Measurements from ENCODE around the gene PREB. TPM values are rescaled to one million over a fixed set of nuclear protein-coding genes. Genes with fewer than 3 reads are reported as not detected.

PREB gene
- polyA plus RNA-seq, 3 donors, result 70.0 to 78.2 (median 71.7) TPM

- Histone ChIP-seq H3K4me3 (replicated peaks in 1 of 3; ENCODE audit: low read depth in 2 of 3, low read length in 3 of 3) (no peak overlapping the region), H3K4me2 (replicated peaks; ENCODE audit: extremely low read depth, low read length, poor library complexity, severe bottlenecking) (no peak overlapping the region), H4K20me1 (ENCODE audit: insufficient read depth, low read length) (no peaks in the 10 kb centered on the region), H3K9ac (ENCODE audit: insufficient read depth, low read length, poor library complexity, severe bottlenecking) (no peak overlapping the region), H3K9me3 (replicated peaks in 1 of 2; ENCODE audit: control insufficient read depth in 1 of 2, insufficient read depth in 1 of 2, low read length in 2 of 2) (no peaks in the 10 kb centered on the region), H2AFZ (ENCODE audit: insufficient read depth, low read depth, low read length, poor library complexity, severe bottlenecking) (no peak overlapping the region), H3K4me1 (ENCODE audit: control insufficient read depth in 1 of 2, insufficient read depth in 2 of 2, low read length in 2 of 2) (peaks cover 4 to 5% of the 10 kb centered on the region in 2 donors), H3K79me2 (ENCODE audit: insufficient read depth, low read length) (no peaks in the 10 kb centered on the region), H3K27me3 (ENCODE audit: control insufficient read depth in 2 of 2, insufficient read depth in 2 of 2, low read length in 2 of 2) (no peaks in the 10 kb centered on the region), H3K36me3 (replicated peaks in 1 of 2; ENCODE audit: control insufficient read depth in 1 of 2, insufficient read depth in 2 of 2, low read length in 2 of 2) (no peaks in the 10 kb centered on the region), H3K27ac (ENCODE audit: low read depth in 1 of 2, low read length in 2 of 2) (no peak overlapping the region)
- H3K36me3 Mint-ChIP-seq, result no peaks in the 10 kb centered on the region
- no peak overlapping the region for H3K4me3 Mint-ChIP-seq
- intact Hi-C loops (cut with micrococcal nuclease), result loop anchor here in 1 of 2 donors (5.0 kb wide), 1 partner anchor 65 kb away; no protein-coding TSS in a partner anchor
- TF ChIP-seq, protein P1, sequence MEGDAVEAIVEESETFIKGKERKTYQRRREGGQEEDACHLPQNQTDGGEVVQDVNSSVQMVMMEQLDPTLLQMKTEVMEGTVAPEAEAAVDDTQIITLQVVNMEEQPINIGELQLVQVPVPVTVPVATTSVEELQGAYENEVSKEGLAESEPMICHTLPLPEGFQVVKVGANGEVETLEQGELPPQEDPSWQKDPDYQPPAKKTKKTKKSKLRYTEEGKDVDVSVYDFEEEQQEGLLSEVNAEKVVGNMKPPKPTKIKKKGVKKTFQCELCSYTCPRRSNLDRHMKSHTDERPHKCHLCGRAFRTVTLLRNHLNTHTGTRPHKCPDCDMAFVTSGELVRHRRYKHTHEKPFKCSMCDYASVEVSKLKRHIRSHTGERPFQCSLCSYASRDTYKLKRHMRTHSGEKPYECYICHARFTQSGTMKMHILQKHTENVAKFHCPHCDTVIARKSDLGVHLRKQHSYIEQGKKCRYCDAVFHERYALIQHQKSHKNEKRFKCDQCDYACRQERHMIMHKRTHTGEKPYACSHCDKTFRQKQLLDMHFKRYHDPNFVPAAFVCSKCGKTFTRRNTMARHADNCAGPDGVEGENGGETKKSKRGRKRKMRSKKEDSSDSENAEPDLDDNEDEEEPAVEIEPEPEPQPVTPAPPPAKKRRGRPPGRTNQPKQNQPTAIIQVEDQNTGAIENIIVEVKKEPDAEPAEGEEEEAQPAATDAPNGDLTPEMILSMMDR (IDR thresholded peaks at IDR 0.05), result no peak
- H3K4me1 Mint-ChIP-seq, result peaks cover 2% of the 10 kb centered on the region
- DNase-seq, result no peak
- peaks cover 0 to 6% (median 2%) of the 10 kb centered on the region in 3 donors for H3K27me3 Mint-ChIP-seq (ENCODE audit: low read depth in 3 of 3)
- 100% methylated on average over 2 of the region's 5 CpGs for WGBS (ENCODE audit: insufficient coverage)
- H3K27ac Mint-ChIP-seq, result no peak overlapping the region
- H3K9me3 Mint-ChIP-seq, result no peaks in the 10 kb centered on the region
These were observed 32.1 kb downstream of the PREB start for GRCh38 chr2:27102329-27102728.

- Histone ChIP-seq H3K4me1 (ENCODE audit: control insufficient read depth in 1 of 2, insufficient read depth in 2 of 2, low read length in 2 of 2) (peaks cover 23 to 24% of the 10 kb centered on the region in 2 donors), H3K27me3 (ENCODE audit: control insufficient read depth in 2 of 2, insufficient read depth in 2 of 2, low read length in 2 of 2) (no peaks in the 10 kb centered on the region), H3K9ac (ENCODE audit: insufficient read depth, low read length, poor library complexity, severe bottlenecking) (no peak overlapping the region), H2AFZ (ENCODE audit: insufficient read depth, low read depth, low read length, poor library complexity, severe bottlenecking) (no peak overlapping the region), H3K4me3 (replicated peaks in 1 of 3; ENCODE audit: low read depth in 2 of 3, low read length in 3 of 3) (no peak overlapping the region), H3K27ac (ENCODE audit: low read depth in 1 of 2, low read length in 2 of 2) (no peak overlapping the region), H4K20me1 (ENCODE audit: insufficient read depth, low read length) (no peaks in the 10 kb centered on the region), H3K4me2 (replicated peaks; ENCODE audit: extremely low read depth, low read length, poor library complexity, severe bottlenecking) (no peak overlapping the region), H3K9me3 (replicated peaks in 1 of 2; ENCODE audit: control insufficient read depth in 1 of 2, insufficient read depth in 1 of 2, low read length in 2 of 2) (no peaks in the 10 kb centered on the region), H3K79me2 (ENCODE audit: insufficient read depth, low read length) (no peaks in the 10 kb centered on the region), H3K36me3 (replicated peaks in 1 of 2; ENCODE audit: control insufficient read depth in 1 of 2, insufficient read depth in 2 of 2, low read length in 2 of 2) (no peaks in the 10 kb centered on the region)
- no peaks in the 10 kb centered on the region for H3K36me3 Mint-ChIP-seq
- no peak for DNase-seq
- H3K27me3 Mint-ChIP-seq (ENCODE audit: low read depth in 3 of 3), result peaks cover 0 to 5% (median 1%) of the 10 kb centered on the region in 3 donors
- WGBS (ENCODE audit: insufficient coverage), result 92% methylated on average over 9 of the region's 10 CpGs
- intact Hi-C loops (cut with micrococcal nuclease), result loop anchor here in 1 of 2 donors (5.0 kb wide), 1 partner anchor 67 kb away; no protein-coding TSS in a partner anchor
- H3K9me3 Mint-ChIP-seq, result no peaks in the 10 kb centered on the region
- H3K4me3 Mint-ChIP-seq, result no peak overlapping the region
- TF ChIP-seq, protein P1 (IDR thresholded peaks at IDR 0.05), result no peak
- no peak overlapping the region for H3K27ac Mint-ChIP-seq
- H3K4me1 Mint-ChIP-seq, result peaks cover 21% of the 10 kb centered on the region
These were observed 34.4 kb downstream of the PREB start for GRCh38 chr2:27100036-27100435.

Measured in CD14-positive monocyte (primary cell).